HL-60 (cell line): ENCODE measurements around the gene ATP6AP2.

Source experiments
- GABPA ChIP-seq: IDR thresholded peaks from 2 replicates; pipeline ENCODE4 v1.6.1; 2012; ENCODE audit warnings: low read depth
- POLR2AphosphoS5 ChIP-seq: IDR thresholded peaks from 2 replicates; pipeline ENCODE4 v1.6.1; 2012; ENCODE audit warnings: low read depth
- TF ChIP-seq, protein P1 (sequence below): IDR thresholded peaks from one replicate; pipeline ENCODE4 v1.5.1; 2011; ENCODE audit warnings: low read length, control low read depth, inconsistent platforms; ENCODE audit not compliant: insufficient read depth
- TF ChIP-seq, protein P2 (sequence below): IDR thresholded peaks from 2 replicates; pipeline ENCODE4 v1.6.1; 2012; ENCODE audit warnings: low read depth; ENCODE audit not compliant: insufficient replicate concordance

DNA sequence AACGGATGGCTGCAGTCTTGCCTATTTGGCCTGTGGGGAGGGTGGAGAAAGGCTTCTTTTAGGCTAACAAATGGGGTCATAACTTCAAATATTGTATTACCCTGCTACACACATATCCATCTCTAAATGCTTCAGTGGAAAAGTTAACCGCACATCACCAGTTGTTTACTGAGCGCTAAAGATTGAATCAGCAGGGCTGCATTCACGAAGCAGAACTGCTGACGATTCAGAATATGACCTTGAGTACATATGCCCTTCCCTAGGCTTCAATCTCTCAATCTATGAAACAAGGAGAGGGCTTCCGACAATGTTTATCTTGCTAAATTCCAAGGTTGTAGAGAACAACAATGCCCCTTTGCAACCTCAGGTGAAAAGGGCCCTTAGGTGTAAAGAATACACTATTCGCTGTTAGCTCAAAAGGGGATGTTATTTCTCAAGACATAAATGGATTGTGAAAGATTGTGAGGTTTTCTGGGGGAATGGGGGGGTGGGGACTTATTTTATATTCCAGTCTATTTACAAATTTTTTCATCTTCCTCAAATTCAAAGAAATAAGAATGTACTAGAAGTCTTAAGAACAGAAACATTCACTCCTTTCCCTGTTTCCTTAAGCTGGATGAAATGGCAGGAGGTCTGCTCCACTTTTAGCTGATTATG lies 2.6 kb upstream of the ATP6AP2 start:
- TF ChIP-seq, protein P1, sequence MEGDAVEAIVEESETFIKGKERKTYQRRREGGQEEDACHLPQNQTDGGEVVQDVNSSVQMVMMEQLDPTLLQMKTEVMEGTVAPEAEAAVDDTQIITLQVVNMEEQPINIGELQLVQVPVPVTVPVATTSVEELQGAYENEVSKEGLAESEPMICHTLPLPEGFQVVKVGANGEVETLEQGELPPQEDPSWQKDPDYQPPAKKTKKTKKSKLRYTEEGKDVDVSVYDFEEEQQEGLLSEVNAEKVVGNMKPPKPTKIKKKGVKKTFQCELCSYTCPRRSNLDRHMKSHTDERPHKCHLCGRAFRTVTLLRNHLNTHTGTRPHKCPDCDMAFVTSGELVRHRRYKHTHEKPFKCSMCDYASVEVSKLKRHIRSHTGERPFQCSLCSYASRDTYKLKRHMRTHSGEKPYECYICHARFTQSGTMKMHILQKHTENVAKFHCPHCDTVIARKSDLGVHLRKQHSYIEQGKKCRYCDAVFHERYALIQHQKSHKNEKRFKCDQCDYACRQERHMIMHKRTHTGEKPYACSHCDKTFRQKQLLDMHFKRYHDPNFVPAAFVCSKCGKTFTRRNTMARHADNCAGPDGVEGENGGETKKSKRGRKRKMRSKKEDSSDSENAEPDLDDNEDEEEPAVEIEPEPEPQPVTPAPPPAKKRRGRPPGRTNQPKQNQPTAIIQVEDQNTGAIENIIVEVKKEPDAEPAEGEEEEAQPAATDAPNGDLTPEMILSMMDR = no peak
- TF ChIP-seq, protein P2, sequence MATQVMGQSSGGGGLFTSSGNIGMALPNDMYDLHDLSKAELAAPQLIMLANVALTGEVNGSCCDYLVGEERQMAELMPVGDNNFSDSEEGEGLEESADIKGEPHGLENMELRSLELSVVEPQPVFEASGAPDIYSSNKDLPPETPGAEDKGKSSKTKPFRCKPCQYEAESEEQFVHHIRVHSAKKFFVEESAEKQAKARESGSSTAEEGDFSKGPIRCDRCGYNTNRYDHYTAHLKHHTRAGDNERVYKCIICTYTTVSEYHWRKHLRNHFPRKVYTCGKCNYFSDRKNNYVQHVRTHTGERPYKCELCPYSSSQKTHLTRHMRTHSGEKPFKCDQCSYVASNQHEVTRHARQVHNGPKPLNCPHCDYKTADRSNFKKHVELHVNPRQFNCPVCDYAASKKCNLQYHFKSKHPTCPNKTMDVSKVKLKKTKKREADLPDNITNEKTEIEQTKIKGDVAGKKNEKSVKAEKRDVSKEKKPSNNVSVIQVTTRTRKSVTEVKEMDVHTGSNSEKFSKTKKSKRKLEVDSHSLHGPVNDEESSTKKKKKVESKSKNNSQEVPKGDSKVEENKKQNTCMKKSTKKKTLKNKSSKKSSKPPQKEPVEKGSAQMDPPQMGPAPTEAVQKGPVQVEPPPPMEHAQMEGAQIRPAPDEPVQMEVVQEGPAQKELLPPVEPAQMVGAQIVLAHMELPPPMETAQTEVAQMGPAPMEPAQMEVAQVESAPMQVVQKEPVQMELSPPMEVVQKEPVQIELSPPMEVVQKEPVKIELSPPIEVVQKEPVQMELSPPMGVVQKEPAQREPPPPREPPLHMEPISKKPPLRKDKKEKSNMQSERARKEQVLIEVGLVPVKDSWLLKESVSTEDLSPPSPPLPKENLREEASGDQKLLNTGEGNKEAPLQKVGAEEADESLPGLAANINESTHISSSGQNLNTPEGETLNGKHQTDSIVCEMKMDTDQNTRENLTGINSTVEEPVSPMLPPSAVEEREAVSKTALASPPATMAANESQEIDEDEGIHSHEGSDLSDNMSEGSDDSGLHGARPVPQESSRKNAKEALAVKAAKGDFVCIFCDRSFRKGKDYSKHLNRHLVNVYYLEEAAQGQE = no peak
- TF ChIP-seq GABPA (no peak), POLR2AphosphoS5 (no peak)
